ENCODE data around the gene ABTB1.

GRCh38 chr3:127726894-127727293 lies 54.1 kb downstream of the ABTB1 start:
- TF ChIP-seq RFX5 (IDR thresholded peaks at IDR 0.05; ENCODE audit: low read depth, low read length) (no peak), TRIM24 (IDR thresholded peaks at IDR 0.05) (no peak), NCOA6 (IDR thresholded peaks at IDR 0.05) (no peak)

Data from K562 (cell line).